Measurements from ENCODE around the gene CT45A3.
"Not testable (repeated sequence)": the region's sequence is repeated elsewhere in the genome, so short reads cannot be mapped to it uniquely, and the experiment has no call there.

CT45A3 gene, protein sequence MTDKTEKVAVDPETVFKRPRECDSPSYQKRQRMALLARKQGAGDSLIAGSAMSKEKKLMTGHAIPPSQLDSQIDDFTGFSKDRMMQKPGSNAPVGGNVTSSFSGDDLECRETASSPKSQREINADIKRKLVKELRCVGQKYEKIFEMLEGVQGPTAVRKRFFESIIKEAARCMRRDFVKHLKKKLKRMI

DNA sequence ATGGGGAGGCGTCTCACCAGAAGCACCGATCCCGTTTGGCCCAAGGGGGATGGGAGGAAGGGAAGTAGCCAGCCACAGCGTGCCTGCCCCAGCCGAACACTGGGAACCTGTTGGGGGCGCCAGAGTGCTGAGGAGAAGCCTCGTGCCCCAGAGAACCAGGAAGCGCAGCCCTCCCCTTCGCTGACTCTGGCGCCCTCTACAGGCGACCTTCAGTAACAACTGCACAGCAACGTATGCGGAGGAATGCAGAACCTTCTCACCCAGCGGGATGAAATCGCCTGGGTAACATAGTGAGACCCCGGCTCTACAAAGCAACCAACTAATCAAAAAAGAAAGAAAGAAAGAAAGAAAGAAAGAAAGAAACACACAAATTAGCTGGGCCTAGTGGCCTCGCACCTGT is at the start of gene CT45A3:
Gene CT45A3, minus strand, starts transcription at position 101 of the 400 bp plus-strand sequence. CDS start 3,747 bp downstream, outside the sequence.
- not testable (repeated sequence) for DNase-seq

DNA sequence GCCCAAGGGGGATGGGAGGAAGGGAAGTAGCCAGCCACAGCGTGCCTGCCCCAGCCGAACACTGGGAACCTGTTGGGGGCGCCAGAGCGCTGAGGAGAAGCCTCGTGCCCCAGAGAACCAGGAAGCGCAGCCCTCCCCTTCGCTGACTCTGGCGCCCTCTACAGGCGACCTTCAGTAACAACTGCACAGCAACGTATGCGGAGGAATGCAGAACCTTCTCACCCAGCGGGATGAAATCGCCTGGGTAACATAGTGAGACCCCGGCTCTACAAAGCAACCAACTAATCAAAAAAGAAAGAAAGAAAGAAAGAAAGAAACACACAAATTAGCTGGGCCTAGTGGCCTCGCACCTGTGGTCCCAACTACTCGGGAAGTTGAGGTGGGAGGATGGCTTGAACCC is 34.7 kb upstream of the CT45A3 start, which contains the start of gene CT45A6:
Gene CT45A6, minus strand, starts transcription at position 101 of the 400 bp plus-strand sequence. CDS start 3,794 bp downstream, outside the sequence.
- not testable (repeated sequence) for DNase-seq

DNA sequence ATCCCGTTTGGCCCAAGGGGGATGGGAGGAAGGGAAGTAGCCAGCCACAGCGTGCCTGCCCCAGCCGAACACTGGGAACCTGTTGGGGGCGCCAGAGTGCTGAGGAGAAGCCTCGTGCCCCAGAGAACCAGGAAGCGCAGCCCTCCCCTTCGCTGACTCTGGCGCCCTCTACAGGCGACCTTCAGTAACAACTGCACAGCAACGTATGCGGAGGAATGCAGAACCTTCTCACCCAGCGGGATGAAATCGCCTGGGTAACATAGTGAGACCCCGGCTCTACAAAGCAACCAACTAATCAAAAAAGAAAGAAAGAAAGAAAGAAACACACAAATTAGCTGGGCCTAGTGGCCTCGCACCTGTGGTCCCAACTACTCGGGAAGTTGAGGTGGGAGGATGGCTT is 17.4 kb upstream of the CT45A3 start, which contains the start of gene CT45A5:
Gene CT45A5, minus strand, starts transcription at position 101 of the 400 bp plus-strand sequence. CDS start 3,774 bp downstream, outside the sequence.
- not testable (repeated sequence) for DNase-seq

DNA sequence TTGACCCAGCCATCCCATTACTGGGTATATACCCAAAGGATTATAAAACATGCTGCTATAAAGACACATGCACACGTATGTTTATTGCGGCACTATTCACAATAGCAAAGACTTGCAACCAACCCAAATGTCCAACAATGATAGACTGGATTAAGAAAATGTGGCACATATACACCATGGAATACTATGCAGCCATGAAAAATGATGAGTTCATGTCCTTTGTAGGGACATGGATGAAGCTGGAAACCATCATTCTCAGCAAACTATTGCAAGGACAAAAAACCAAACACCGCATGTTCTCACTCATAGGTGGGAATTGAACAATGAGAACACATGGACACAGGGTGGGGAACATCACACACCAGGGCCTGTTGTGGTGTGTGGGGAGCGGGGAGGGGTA is 23.3 kb downstream of the CT45A3 start:
- not testable (repeated sequence) for DNase-seq

DNA sequence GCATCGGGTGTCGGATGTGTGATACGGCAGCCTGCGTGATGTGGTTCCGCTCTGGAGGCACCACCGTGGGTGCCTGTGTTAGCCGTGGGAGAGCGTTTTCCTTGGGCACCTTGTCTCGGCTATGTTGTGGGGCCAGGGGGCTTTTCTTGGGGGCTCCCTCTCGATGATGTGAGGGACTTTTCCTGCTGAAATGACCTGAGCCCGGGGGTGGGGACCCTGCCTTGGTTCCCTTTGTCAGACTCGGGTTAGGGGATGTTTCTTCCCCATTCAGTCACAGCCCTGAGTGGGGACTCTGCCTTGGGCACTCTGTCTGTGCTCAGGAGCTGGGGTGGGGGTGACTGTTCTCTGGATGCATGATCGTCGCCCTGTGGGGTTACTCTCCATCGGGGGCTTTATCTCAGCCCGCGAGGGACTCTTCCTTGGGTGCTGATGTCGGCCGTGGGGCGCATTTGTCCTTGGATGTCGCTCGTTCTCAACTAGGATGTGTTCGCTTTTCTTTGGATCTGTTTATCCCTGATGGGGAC is 26.7 kb downstream of the CT45A3 start:
- DNase-seq = no peak

DNA sequence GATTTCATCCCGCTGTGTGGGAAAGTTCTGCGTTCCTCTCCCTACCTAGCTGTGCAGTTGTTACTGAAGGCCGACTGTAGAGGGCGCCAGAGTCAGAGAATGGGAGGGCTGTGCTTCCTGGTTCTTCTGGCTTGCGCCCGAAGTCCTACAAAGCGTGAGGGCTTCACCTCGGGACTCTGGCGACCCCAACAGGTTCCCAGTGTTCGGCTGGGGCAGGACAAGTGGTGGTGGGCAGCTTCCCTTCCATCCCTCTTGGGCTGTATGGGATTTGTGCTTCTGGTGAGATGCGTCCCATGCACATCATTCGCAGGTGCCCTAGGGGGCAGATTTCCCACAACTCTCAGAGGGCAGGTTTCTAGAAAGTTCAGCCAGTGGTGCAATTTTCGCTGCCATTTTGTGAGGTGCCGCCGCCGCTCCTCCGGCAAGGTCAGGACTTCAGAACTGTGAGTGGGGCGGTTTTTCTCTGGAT is 27.3 kb downstream of the CT45A3 start:
- no peak for DNase-seq

DNA sequence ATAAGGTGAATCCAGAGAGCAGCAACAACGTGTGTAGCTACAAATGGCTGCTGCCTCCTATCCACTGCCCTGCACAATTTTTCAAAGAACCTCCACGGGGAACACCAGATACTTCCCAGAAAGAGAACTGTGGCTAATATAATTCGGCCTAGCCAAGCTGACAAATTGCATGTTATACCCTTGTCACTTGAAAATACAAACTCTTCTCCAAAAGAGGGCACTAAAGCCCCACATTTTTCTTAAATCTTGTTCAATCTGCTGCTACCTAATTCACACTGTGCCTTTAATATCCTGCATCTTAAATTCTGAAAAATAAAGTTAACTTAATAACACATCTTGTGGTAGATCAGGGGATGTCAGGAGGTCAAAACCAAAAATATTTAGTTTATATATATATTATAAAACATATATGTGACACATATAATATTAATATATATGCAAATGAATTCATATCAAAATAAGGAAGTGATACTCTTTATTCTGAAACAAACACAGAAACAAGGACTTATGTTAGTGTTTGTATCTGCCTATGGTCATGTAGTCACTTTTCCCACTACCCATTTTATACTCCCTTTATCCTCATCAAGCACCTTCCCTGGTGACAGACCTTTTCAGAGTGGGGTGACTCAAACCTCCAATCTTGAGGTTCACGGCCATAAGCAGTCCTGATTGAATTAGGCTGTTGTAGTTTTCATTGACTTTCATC is 30.5 kb downstream of the CT45A3 start:
- no peak for DNase-seq

DNA sequence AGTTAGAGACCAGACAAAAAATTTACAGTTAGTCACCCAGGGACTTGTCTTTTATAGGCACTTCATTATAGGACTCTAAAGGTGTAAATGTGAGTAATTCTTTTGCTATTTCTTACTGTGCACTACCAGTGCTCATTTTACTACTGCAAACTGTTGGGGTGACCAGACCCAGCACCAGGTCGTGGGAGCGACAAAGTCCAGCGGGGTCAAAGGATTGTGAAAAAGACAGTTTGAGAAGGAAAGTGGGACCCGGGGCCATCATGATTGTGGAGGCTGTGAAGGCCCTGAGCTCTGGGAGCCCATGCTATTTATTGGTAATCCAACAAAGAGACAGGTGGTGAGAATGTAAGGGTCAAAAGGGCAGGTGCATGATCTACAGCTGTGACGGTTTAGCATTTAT is 33.3 kb downstream of the CT45A3 start:
- not testable (repeated sequence) for DNase-seq

DNA sequence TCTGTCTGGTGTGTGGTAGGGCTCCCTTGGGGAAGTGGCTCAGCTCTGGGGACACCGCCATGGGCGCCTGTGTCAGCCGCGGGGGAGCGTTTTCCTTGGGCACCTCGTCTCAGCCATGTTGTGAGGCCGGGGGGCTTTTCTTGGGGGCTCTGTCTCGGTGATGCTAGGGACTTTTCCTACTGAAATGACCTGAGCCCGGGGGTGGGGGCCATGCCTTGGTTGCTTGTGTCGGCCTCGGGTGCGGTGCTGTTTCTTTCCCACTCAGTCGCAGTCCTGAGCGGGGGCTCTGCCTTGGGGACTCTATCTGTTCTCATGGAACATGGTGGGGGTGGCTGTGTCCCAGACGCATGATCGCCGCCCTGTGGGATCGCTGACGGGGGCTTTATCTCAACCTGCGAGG is 54.2 kb downstream of the CT45A3 start:
- no peak for DNase-seq

DNA sequence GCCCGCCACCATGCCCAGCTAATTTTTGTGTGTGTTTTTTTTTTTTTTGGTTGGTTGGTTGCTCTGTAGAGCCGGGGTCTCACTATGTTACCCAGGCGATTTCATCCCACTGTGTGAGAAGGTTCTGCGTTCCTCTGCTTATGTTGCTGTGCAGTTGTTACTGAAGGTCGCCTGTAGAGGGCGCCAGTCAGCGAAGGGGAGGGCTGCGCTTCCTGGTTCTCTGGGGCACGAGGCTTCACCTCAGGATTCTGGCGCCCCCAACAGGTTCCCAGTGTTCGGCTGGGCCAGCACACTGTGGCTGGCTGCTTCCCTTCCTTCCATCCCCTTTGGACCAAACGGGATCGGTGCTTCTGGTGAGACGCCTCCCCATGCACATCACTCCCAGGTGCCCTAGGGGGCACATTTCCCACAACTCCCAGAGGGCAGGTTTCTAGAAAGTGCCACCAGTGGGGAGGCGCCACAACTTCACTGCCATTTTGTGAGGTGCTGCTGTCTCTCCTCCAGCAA is 54.8 kb downstream of the CT45A3 start, which contains the start of gene CT45A1:
Gene CT45A1, plus strand, starts transcription at position 457 of the 507 bp plus-strand sequence. CDS start 5,302 bp downstream, outside the sequence.
- peak; percentile 33 to 63 for DNase-seq
